Body of pancreas (tissue), 4 donors: ENCODE data around the gene C1QTNF6. TPM values are rescaled to one million over a fixed set of nuclear protein-coding genes. Genes with fewer than 3 reads are reported as not detected.
A peak's percentile ranks its signal among the peaks of the same experiment; 100 is the strongest.

ENCODE experiments used
- ATAC-seq: fragments of 150-250 bp; one replicate; pipeline ENCODE4 v1.9.1; 2016
- DNase-seq, 4 donors: peaks; one replicate each; pipeline ENCODE4 v3.0.0-alpha.2; 2019
- H3K27ac ChIP-seq, 4 donors: fragments of 200-600 bp; sonication (generic); 1 replicate in 3 of 4; 2 replicates in 1 of 4; pipeline versions ENCODE4 v1.5.1 to v1.6.1; 2016 to 2019; ENCODE audit warnings: mild to moderate bottlenecking in 1 of 4, mixed read lengths in 1 of 4, moderate library complexity in 1 of 4
- H3K27me3 ChIP-seq, 2 donors: fragments of 200-600 bp; sonication (generic); one replicate each; pipeline ENCODE4 v1.6.0; 2016; ENCODE audit warnings: mild to moderate bottlenecking in 1 of 2
- H3K36me3 ChIP-seq, 2 donors: fragments of 200-600 bp; sonication (generic); replicated peaks in 1 of 2; 2 replicates each; pipeline ENCODE4 v1.5.1; 2016; ENCODE audit warnings: low read depth in 2 of 2; ENCODE audit not compliant: insufficient read depth in 1 of 2
- H3K4me1 ChIP-seq: fragments of 200-600 bp; sonication (generic); one replicate; pipeline ENCODE4 v1.6.0; 2016
- H3K4me3 ChIP-seq, 2 donors: fragments of 200-600 bp; sonication (generic); 1 replicate in 1 of 2; 2 replicates in 1 of 2; pipeline ENCODE4 v1.5.1; 2016 to 2019
- H3K9me3 ChIP-seq, 3 donors: fragments of 200-600 bp; sonication (generic); 1 replicate in 2 of 3; 2 replicates in 1 of 3; pipeline ENCODE4 v1.5.1; 2016
- POLR2A ChIP-seq, 3 donors: fragments of 450-650 bp; IDR thresholded peaks; one replicate each; pipeline ENCODE4 v1.6.1; 2016; ENCODE audit warnings: antibody characterized with exemption in 3 of 3, mild to moderate bottlenecking in 2 of 3
- WGBS, 2 donors: methylation state at CpG; one replicate each; pipeline ENCODE4 v1.1.5; 2017; 5-methylcytosine and 5-hydroxymethylcytosine counted together
- intact Hi-C: fragments of 100-400 bp; cut with DNase I; formaldehyde crosslinking; loops from one replicate; pipeline ENCODE4 v1.15.1; 2023
- total RNA-seq, 2 donors: library from RNA; depleted of rRNA; stranded (reverse); fragments of >200 nt; gene quantifications; one replicate each; pipeline ENCODE4 v1.1.0, GENCODE V29; 2016
- TF ChIP-seq, protein P1 (sequence below), 7 experiments: fragments of 450-650 bp in 4 of 7; fragments of 200-600 bp in 3 of 7; sonication (generic) in 3 of 7; IDR thresholded peaks; one replicate each; pipeline ENCODE4 v1.5.1; 2016 to 2019; ENCODE audit warnings: antibody characterized with exemption in 7 of 7

Gene C1QTNF6
- total RNA-seq, 2 donors from 2014 or later = 2.0 to 4.7 TPM

- H3K4me3 ChIP-seq = no peak overlapping the region
- 84 to 93% methylated on average over 9 to 12 of the region's 12 CpGs for WGBS, 2 donors
- H3K27ac ChIP-seq = no peak overlapping the region
- TF ChIP-seq, protein P1, sequence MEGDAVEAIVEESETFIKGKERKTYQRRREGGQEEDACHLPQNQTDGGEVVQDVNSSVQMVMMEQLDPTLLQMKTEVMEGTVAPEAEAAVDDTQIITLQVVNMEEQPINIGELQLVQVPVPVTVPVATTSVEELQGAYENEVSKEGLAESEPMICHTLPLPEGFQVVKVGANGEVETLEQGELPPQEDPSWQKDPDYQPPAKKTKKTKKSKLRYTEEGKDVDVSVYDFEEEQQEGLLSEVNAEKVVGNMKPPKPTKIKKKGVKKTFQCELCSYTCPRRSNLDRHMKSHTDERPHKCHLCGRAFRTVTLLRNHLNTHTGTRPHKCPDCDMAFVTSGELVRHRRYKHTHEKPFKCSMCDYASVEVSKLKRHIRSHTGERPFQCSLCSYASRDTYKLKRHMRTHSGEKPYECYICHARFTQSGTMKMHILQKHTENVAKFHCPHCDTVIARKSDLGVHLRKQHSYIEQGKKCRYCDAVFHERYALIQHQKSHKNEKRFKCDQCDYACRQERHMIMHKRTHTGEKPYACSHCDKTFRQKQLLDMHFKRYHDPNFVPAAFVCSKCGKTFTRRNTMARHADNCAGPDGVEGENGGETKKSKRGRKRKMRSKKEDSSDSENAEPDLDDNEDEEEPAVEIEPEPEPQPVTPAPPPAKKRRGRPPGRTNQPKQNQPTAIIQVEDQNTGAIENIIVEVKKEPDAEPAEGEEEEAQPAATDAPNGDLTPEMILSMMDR (IDR thresholded peaks at IDR 0.05) = no peak
- TF ChIP-seq POLR2A (IDR thresholded peaks at IDR 0.05) = no peak
- ATAC-seq (no peak), DNase-seq (no peak)
- no peaks in the 10 kb centered on the region for H3K36me3 ChIP-seq
- no peaks in the 10 kb centered on the region for H3K27me3 ChIP-seq
- intact Hi-C loops = no loop called here
- H3K4me1 ChIP-seq = peaks cover 11% of the 10 kb centered on the region
- H3K9me3 ChIP-seq = no peaks in the 10 kb centered on the region
Measured at GRCh38 chr22:37147186-37147990, 40.7 kb downstream of the C1QTNF6 start.

GRCh38 chr22:37146507-37147180, 41.4 kb downstream of the C1QTNF6 start:
- DNase-seq (no peak), ATAC-seq (no peak)
- 81 to 85% methylated on average over 16 of the region's 16 CpGs for WGBS, 2 donors
- Histone ChIP-seq H3K4me1 (peaks cover 11% of the 10 kb centered on the region), H3K4me3 (no peak overlapping the region), H3K27me3 (no peaks in the 10 kb centered on the region), H3K27ac (no peak overlapping the region), H3K9me3 (no peaks in the 10 kb centered on the region), H3K36me3 (no peaks in the 10 kb centered on the region)
- TF ChIP-seq, protein P1 (IDR thresholded peaks at IDR 0.05) = no peak
- TF ChIP-seq POLR2A (IDR thresholded peaks at IDR 0.05) = no peak
- intact Hi-C loops = no loop called here

DNA sequence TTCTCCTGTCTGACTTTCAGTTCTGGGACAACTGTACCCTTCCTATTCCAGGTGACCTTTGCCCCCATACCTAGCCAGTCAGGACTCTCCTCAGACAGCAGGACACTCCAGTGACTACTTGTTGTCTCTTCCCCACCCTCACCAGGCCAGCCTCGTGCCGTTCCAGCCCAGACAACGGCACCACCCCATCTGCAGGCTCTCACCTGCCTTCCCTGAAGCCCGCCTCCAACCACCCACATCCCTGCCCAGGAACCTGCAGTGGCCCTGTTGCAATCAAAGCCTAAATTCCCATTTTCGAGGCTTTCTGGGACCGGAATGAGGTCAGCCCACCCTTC, 42.0 kb downstream of the C1QTNF6 start:
- intact Hi-C loops = no loop called here
- WGBS, 2 donors = 60 to 64% methylated on average over 4 to 6 of the region's 6 CpGs
- ATAC-seq (no peak), DNase-seq (no peak)
- no peak overlapping the region for H3K27ac ChIP-seq
- no peak overlapping the region for H3K4me3 ChIP-seq
- no peaks in the 10 kb centered on the region for H3K36me3 ChIP-seq
- peaks cover 11% of the 10 kb centered on the region for H3K4me1 ChIP-seq
- no peak for TF ChIP-seq POLR2A (IDR thresholded peaks at IDR 0.05)
- TF ChIP-seq, protein P1 (IDR thresholded peaks at IDR 0.05) = no peak
- no peaks in the 10 kb centered on the region for H3K27me3 ChIP-seq
- no peaks in the 10 kb centered on the region for H3K9me3 ChIP-seq

GRCh38 chr22:37145180-37146050, 42.6 kb downstream of the C1QTNF6 start:
- no peak overlapping the region for H3K4me3 ChIP-seq
- H3K27ac ChIP-seq = no peak overlapping the region
- ATAC-seq (no peak), DNase-seq (peak in 1 of 4 donors; percentile 20)
- H3K9me3 ChIP-seq = no peaks in the 10 kb centered on the region
- WGBS, 2 donors = 17 to 31% methylated on average over 16 to 17 of the region's 17 CpGs
- intact Hi-C loops = no loop called here
- H3K4me1 ChIP-seq = peaks cover 11% of the 10 kb centered on the region
- H3K27me3 ChIP-seq = no peaks in the 10 kb centered on the region
- TF ChIP-seq POLR2A (IDR thresholded peaks at IDR 0.05) = no peak
- TF ChIP-seq, protein P1 (IDR thresholded peaks at IDR 0.05) = no peak
- H3K36me3 ChIP-seq = no peaks in the 10 kb centered on the region
